Tibial nerve (tissue), 3 donors: Measurements from ENCODE around the gene EXOC1.

Source experiments
- POLR2A ChIP-seq, 2 donors: fragments of 450-650 bp; IDR thresholded peaks; one replicate each; pipeline ENCODE4 v1.6.1; 2017; ENCODE audit warnings: antibody characterized with exemption in 2 of 2, mild to moderate bottlenecking in 2 of 2, moderate library complexity in 2 of 2
- TF ChIP-seq, protein P1 (sequence below), 5 experiments: fragments of 200-600 bp in 3 of 5; fragments of 450-650 bp in 2 of 5; sonication (generic) in 3 of 5; IDR thresholded peaks; one replicate each; pipeline ENCODE4 v1.5.1; 2016 to 2019; ENCODE audit warnings: antibody characterized with exemption in 5 of 5, mild to moderate bottlenecking in 3 of 5, moderate library complexity in 2 of 5

DNA sequence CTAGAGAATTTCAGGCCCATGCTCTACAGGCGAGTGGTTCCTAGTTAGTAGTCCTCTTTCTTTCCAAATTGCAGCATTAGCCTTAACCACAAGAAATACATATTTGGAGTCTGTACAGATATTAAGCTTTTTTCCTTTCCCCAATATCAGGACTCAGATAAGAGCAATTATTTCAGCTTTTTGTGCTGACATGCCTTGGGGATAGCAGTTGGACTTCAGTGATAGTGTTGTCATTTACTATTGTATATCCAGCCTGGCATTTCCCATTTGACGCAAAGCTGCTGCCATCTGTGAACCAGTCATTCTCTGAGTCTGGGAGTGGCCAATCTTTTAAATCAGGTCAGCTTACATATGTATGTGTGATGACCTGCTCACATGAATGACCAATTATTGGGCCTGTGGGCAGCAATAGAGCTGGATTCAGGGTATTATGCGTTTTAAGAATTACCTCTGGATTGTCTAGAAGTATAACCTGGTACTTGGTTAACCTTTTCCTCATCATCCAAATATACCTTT, 88.5 kb downstream of the EXOC1 start:
- TF ChIP-seq, protein P1, sequence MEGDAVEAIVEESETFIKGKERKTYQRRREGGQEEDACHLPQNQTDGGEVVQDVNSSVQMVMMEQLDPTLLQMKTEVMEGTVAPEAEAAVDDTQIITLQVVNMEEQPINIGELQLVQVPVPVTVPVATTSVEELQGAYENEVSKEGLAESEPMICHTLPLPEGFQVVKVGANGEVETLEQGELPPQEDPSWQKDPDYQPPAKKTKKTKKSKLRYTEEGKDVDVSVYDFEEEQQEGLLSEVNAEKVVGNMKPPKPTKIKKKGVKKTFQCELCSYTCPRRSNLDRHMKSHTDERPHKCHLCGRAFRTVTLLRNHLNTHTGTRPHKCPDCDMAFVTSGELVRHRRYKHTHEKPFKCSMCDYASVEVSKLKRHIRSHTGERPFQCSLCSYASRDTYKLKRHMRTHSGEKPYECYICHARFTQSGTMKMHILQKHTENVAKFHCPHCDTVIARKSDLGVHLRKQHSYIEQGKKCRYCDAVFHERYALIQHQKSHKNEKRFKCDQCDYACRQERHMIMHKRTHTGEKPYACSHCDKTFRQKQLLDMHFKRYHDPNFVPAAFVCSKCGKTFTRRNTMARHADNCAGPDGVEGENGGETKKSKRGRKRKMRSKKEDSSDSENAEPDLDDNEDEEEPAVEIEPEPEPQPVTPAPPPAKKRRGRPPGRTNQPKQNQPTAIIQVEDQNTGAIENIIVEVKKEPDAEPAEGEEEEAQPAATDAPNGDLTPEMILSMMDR (IDR thresholded peaks at IDR 0.05): no peak
- no peak for TF ChIP-seq POLR2A (IDR thresholded peaks at IDR 0.05)
